ENCODE data around the gene SDS. TPM values are rescaled to one million over a fixed set of nuclear protein-coding genes. Genes with fewer than 3 reads are reported as not detected.

SDS gene
- total RNA-seq, 1 donor from 2014 or later = not detected

- Histone ChIP-seq H3K4me1 (ENCODE audit: insufficient read depth, low read length) (peaks cover 10% of the 10 kb centered on the region), H3K4me2 (ENCODE audit: low read length) (peak within 1 kb of the TSS; percentile 85), H3K27me3 (ENCODE audit: insufficient read depth, low read length) (no peaks in the 10 kb centered on the region), H3K9ac (ENCODE audit: low read length) (peak within 1 kb of the TSS; percentile 87), H3K9me3 (ENCODE audit: insufficient read depth, low read depth, low read length) (no peaks in the 10 kb centered on the region), H3K79me2 (ENCODE audit: insufficient read depth, low read length) (peaks cover 7% of the 10 kb centered on the region), H3K27ac (ENCODE audit: low read depth, low read length) (peak within 1 kb of the TSS; percentile 35), H3K4me3 (ENCODE audit: insufficient read depth, low read depth, low read length) (peak within 1 kb of the TSS; percentile 69), H2AFZ (ENCODE audit: low read depth, low read length) (peak within 1 kb of the TSS; percentile 79), H3K36me3 (ENCODE audit: insufficient read depth, low read length) (no peaks in the 10 kb centered on the region), H4K20me1 (ENCODE audit: insufficient read depth, low read length) (no peaks in the 10 kb centered on the region)
- Mint-ChIP-seq H3K27me3 (ENCODE audit: low read depth, unreplicated experiment) (peaks cover 13% of the 10 kb centered on the region), H3K4me3 (ENCODE audit: unreplicated experiment) (peak within 1 kb of the TSS; percentile 96), H3K27ac (ENCODE audit: unreplicated experiment) (peak within 1 kb of the TSS; percentile 98), H3K36me3 (ENCODE audit: low read depth, unreplicated experiment) (no peaks in the 10 kb centered on the region), H3K4me1 (ENCODE audit: low read depth, unreplicated experiment) (peaks cover 4% of the 10 kb centered on the region), H3K9me3 (ENCODE audit: unreplicated experiment) (no peaks in the 10 kb centered on the region)
- FAIRE-seq (no peak), DNase-seq (ENCODE audit: low read depth) (peak; percentile 73)
- TF ChIP-seq EZH2 (IDR thresholded peaks at IDR 0.05; ENCODE audit: insufficient read depth, low read length) (no peak), CTCF (IDR thresholded peaks at IDR 0.05; ENCODE audit: insufficient read depth, low read depth, low read length) (no peak)
These were observed 18.6 kb upstream of the SDS start, which contains the start of gene SDSL for GRCh38 chr12:113422030-113422885. TSS of gene SDSL (plus strand) at chr12:113422380. CDS start at chr12:113427983, 5,603 bp downstream.

GRCh38 chr12:113420996-113421595, 17.4 kb upstream of the SDS start:
- Histone ChIP-seq H3K4me3 (ENCODE audit: insufficient read depth, low read depth, low read length) (no peak overlapping the region), H3K27ac (ENCODE audit: low read depth, low read length) (no peak overlapping the region), H3K27me3 (ENCODE audit: insufficient read depth, low read length) (no peaks in the 10 kb centered on the region), H3K9me3 (ENCODE audit: insufficient read depth, low read depth, low read length) (no peaks in the 10 kb centered on the region), H3K79me2 (ENCODE audit: insufficient read depth, low read length) (peaks cover 7% of the 10 kb centered on the region), H3K36me3 (ENCODE audit: insufficient read depth, low read length) (no peaks in the 10 kb centered on the region), H4K20me1 (ENCODE audit: insufficient read depth, low read length) (no peaks in the 10 kb centered on the region), H3K9ac (ENCODE audit: low read length) (no peak overlapping the region), H3K4me2 (ENCODE audit: low read length) (no peak overlapping the region), H3K4me1 (ENCODE audit: insufficient read depth, low read length) (peaks cover 10% of the 10 kb centered on the region), H2AFZ (ENCODE audit: low read depth, low read length) (no peak overlapping the region)
- Mint-ChIP-seq H3K27me3 (ENCODE audit: low read depth, unreplicated experiment) (peaks cover 10% of the 10 kb centered on the region), H3K4me3 (ENCODE audit: unreplicated experiment) (no peak overlapping the region), H3K4me1 (ENCODE audit: low read depth, unreplicated experiment) (peaks cover 5% of the 10 kb centered on the region), H3K9me3 (ENCODE audit: unreplicated experiment) (no peaks in the 10 kb centered on the region), H3K27ac (ENCODE audit: unreplicated experiment) (no peak overlapping the region), H3K36me3 (ENCODE audit: low read depth, unreplicated experiment) (no peaks in the 10 kb centered on the region)
- DNase-seq (ENCODE audit: low read depth) = no peak
- FAIRE-seq = no peak
- no peak for TF ChIP-seq EZH2 (IDR thresholded peaks at IDR 0.05; ENCODE audit: insufficient read depth, low read length)
- no peak for TF ChIP-seq CTCF (IDR thresholded peaks at IDR 0.05; ENCODE audit: insufficient read depth, low read depth, low read length)
